ENCODE measurements around the gene TLCD1.
"Not testable (repeated sequence)": the region's sequence is repeated elsewhere in the genome, so short reads cannot be mapped to it uniquely, and the experiment has no call there.

GRCh38 chr17:28735913-28736769, 10.1 kb upstream of the TLCD1 start:
- TF ChIP-seq, protein P1, sequence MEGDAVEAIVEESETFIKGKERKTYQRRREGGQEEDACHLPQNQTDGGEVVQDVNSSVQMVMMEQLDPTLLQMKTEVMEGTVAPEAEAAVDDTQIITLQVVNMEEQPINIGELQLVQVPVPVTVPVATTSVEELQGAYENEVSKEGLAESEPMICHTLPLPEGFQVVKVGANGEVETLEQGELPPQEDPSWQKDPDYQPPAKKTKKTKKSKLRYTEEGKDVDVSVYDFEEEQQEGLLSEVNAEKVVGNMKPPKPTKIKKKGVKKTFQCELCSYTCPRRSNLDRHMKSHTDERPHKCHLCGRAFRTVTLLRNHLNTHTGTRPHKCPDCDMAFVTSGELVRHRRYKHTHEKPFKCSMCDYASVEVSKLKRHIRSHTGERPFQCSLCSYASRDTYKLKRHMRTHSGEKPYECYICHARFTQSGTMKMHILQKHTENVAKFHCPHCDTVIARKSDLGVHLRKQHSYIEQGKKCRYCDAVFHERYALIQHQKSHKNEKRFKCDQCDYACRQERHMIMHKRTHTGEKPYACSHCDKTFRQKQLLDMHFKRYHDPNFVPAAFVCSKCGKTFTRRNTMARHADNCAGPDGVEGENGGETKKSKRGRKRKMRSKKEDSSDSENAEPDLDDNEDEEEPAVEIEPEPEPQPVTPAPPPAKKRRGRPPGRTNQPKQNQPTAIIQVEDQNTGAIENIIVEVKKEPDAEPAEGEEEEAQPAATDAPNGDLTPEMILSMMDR (IDR thresholded peaks at IDR 0.05; ENCODE audit: insufficient read depth, low read length, poor library complexity, severe bottlenecking) = not testable (repeated sequence)
- TF ChIP-seq EZH2phosphoT487 (conservative IDR thresholded peaks at IDR 0.05; ENCODE audit: low read length) = not testable (repeated sequence)
